Smooth muscle cell (in vitro differentiated cells): Measurements from ENCODE around the gene PAOX. TPM values are rescaled to one million over a fixed set of nuclear protein-coding genes. Genes with fewer than 3 reads are reported as not detected.
"Not testable (repeated sequence)": the region's sequence is repeated elsewhere in the genome, so short reads cannot be mapped to it uniquely, and the experiment has no call there.

Source experiments
- DNase-seq: peaks from one replicate; lab custom pipeline; 2025; ENCODE audit not compliant: unreplicated experiment; lab: John Stamatoyannopoulos, UW
- H2AFZ ChIP-seq: fragments of 200-600 bp; sonication (generic); 2 replicates; pipeline ENCODE4 v1.6.0; 2016; ENCODE audit warnings: antibody characterized with exemption, low read depth, mild to moderate bottlenecking
- H3F3A ChIP-seq: fragments of 200-600 bp; sonication (generic); 2 replicates; pipeline ENCODE4 v1.6.0; 2017; ENCODE audit warnings: antibody characterized with exemption, low read depth
- H3K27ac ChIP-seq: fragments of 200-600 bp; sonication (generic); 2 replicates; pipeline ENCODE4 v1.5.1; 2016; ENCODE audit warnings: low read depth, mild to moderate bottlenecking
- H3K27me3 ChIP-seq: fragments of 200-600 bp; sonication (generic); 2 replicates; pipeline ENCODE4 v1.6.1; 2016; ENCODE audit warnings: low read depth, mild to moderate bottlenecking
- H3K36me3 ChIP-seq: fragments of 200-600 bp; sonication (generic); 2 replicates; pipeline ENCODE4 v1.5.1; 2016; ENCODE audit warnings: low read depth
- H3K4me1 ChIP-seq: fragments of 200-600 bp; sonication (generic); 2 replicates; pipeline ENCODE4 v1.5.1; 2016; ENCODE audit warnings: low read depth
- H3K4me2 ChIP-seq: fragments of 200-600 bp; sonication (generic); 2 replicates; pipeline ENCODE4 v1.6.0; 2016; ENCODE audit warnings: mild to moderate bottlenecking
- H3K4me3 ChIP-seq: fragments of 200-600 bp; sonication (generic); 2 replicates; pipeline ENCODE4 v1.5.1; 2016; ENCODE audit warnings: mild to moderate bottlenecking
- H3K79me2 ChIP-seq: fragments of 200-600 bp; sonication (generic); 2 replicates; pipeline ENCODE4 v1.6.0; 2016; ENCODE audit warnings: low read depth, mild to moderate bottlenecking
- H3K9ac ChIP-seq: fragments of 200-600 bp; sonication (generic); 2 replicates; pipeline ENCODE4 v1.6.0; 2016; ENCODE audit warnings: low read depth
- H3K9me3 ChIP-seq: fragments of 200-600 bp; sonication (generic); replicated peaks from 2 replicates; pipeline ENCODE4 v1.5.1; 2016; ENCODE audit warnings: low read depth
- H4K20me1 ChIP-seq: fragments of 200-600 bp; sonication (generic); 2 replicates; pipeline ENCODE4 v1.6.0; 2016; ENCODE audit warnings: low read depth
- CTCF ChIP-seq: fragments of 200-600 bp; sonication (generic); IDR thresholded peaks from 2 replicates; pipeline ENCODE4 v1.5.1; 2017; ENCODE audit warnings: borderline replicate concordance, mild to moderate bottlenecking, antibody characterized with exemption; ENCODE audit not compliant: insufficient read depth, poor library complexity, severe bottlenecking
- whole genome bisulfite sequencing: methylation state at CpG from one replicate; pipeline ENCODE4 v1.1.7; 2016; ENCODE audit warnings: low lambda C conversion rate; 5-methylcytosine and 5-hydroxymethylcytosine counted together
- polyA plus RNA-seq: library from polyadenylated mRNA; unstranded; fragments of >200 nt; fragmentation: Nextera tagmentation; extraction: Ambion mirVana; gene quantifications from 2 replicates; pipeline ENCODE4 v1.2.1, GENCODE V29; 2016
- total RNA-seq: library from RNA; depleted of rRNA; stranded (reverse); fragments of >200 nt; gene quantifications from 2 replicates; pipeline ENCODE4 v1.2.3, GENCODE V29; 2014

PAOX gene
- total and polyA plus RNA-seq, 2 experiments from 2014 or later: 3.3 to 7.1 TPM

GRCh38 chr10:133365461-133366129 lies 13.5 kb upstream of the PAOX start:
- H3K79me2 ChIP-seq: no peaks in the 10 kb centered on the region

GRCh38 chr10:133366130-133366478 lies 13.0 kb upstream of the PAOX start:
- H3F3A ChIP-seq: no peaks in the 10 kb centered on the region
- no peak for DNase-seq
- H2AFZ ChIP-seq: no peak overlapping the region
- peaks cover 6% of the 10 kb centered on the region for H3K36me3 ChIP-seq
- H3K4me1 ChIP-seq: no peaks in the 10 kb centered on the region
- no peak for TF ChIP-seq CTCF
- H3K27ac ChIP-seq: no peak overlapping the region
- no peaks in the 10 kb centered on the region for H4K20me1 ChIP-seq
- H3K9me3 ChIP-seq: no peaks in the 10 kb centered on the region
- 92% methylated on average over 17 of the region's 17 CpGs for WGBS
- H3K9ac ChIP-seq: no peak overlapping the region
- no peak overlapping the region for H3K4me2 ChIP-seq
- H3K27me3 ChIP-seq: no peaks in the 10 kb centered on the region
- no peaks in the 10 kb centered on the region for H3K79me2 ChIP-seq
- no peak overlapping the region for H3K4me3 ChIP-seq

More at GRCh38 chr10:133365461-133366129, 13.5 kb upstream of the PAOX start:
- no peak for TF ChIP-seq CTCF
- H3K4me1 ChIP-seq: no peaks in the 10 kb centered on the region
- H3K27ac ChIP-seq: no peak overlapping the region
- H3K36me3 ChIP-seq: peaks cover 6% of the 10 kb centered on the region
- DNase-seq: no peak
- no peaks in the 10 kb centered on the region for H3F3A ChIP-seq
- no peak overlapping the region for H3K4me3 ChIP-seq
- no peak overlapping the region for H2AFZ ChIP-seq
- H4K20me1 ChIP-seq: no peaks in the 10 kb centered on the region
- H3K9me3 ChIP-seq: no peaks in the 10 kb centered on the region
- WGBS: 98% methylated on average over 13 of the region's 13 CpGs
- H3K27me3 ChIP-seq: no peaks in the 10 kb centered on the region
- no peak overlapping the region for H3K9ac ChIP-seq
- H3K4me2 ChIP-seq: no peak overlapping the region

- no peak overlapping the region for H3K9ac ChIP-seq
- no peak for TF ChIP-seq CTCF
Measured at GRCh38 chr10:133366751-133367150, 12.3 kb upstream of the PAOX start.

GRCh38 chr10:133367461-133367860 lies 11.6 kb upstream of the PAOX start:
- not testable (repeated sequence) for H3F3A ChIP-seq, H3K4me1 ChIP-seq, H3K9ac ChIP-seq, H3K4me3 ChIP-seq, H3K36me3 ChIP-seq, H3K9me3 ChIP-seq, H3K27ac ChIP-seq, H3K79me2 ChIP-seq, H4K20me1 ChIP-seq, H2AFZ ChIP-seq, H3K27me3 ChIP-seq, DNase-seq, H3K4me2 ChIP-seq
- 60% methylated on average over 3 of the region's 7 CpGs for WGBS

More at GRCh38 chr10:133366751-133367150, 12.3 kb upstream of the PAOX start:
- Histone ChIP-seq H3K4me2 (no peak overlapping the region), H3K4me1 (no peaks in the 10 kb centered on the region), H3K27me3 (no peaks in the 10 kb centered on the region), H3K9me3 (no peaks in the 10 kb centered on the region), H3K27ac (no peak overlapping the region), H3F3A (no peaks in the 10 kb centered on the region), H3K36me3 (peaks cover 6% of the 10 kb centered on the region), H2AFZ (no peak overlapping the region), H4K20me1 (no peaks in the 10 kb centered on the region), H3K4me3 (no peak overlapping the region), H3K79me2 (no peaks in the 10 kb centered on the region)
- 97% methylated on average over 13 of the region's 13 CpGs for WGBS
- no peak for DNase-seq
